Bone marrow (tissue), 2 donors: ENCODE results near the gene MCF2L2.
"Not testable (repeated sequence)": the region's sequence is repeated elsewhere in the genome, so short reads cannot be mapped to it uniquely, and the experiment has no call there.

Source experiments
- DNase-seq, 2 donors: peaks; one replicate each; lab custom pipeline; 2025; lab: John Stamatoyannopoulos, UW

The MCF2L2 gene

GRCh38 chr3:183203670-183204069, 224.7 kb downstream of the MCF2L2 start:
- no peak for DNase-seq

- no peak for DNase-seq
Measured at GRCh38 chr3:183202004-183202722, 226.3 kb downstream of the MCF2L2 start.

- no peak for DNase-seq
Measured at GRCh38 chr3:183198939-183199338, 229.5 kb downstream of the MCF2L2 start.

DNA sequence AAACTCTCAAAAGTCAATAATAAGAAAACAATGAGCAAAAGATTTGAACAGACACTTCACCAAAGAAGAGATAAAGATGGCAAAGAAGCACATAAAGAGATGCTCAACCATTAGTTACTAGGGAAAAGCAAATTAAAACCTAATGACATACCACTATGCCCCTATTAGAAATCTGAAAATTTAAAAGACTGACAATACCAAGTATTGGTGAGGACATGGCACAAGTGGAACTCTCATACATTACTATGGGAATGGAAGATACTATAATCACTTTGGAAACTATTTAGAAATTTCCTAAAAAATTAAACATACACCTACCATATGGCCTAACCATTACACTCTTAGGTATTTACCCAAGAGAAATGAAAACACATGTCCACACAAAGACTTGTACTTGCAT, 230.7 kb downstream of the MCF2L2 start:
- no peak for DNase-seq

DNA sequence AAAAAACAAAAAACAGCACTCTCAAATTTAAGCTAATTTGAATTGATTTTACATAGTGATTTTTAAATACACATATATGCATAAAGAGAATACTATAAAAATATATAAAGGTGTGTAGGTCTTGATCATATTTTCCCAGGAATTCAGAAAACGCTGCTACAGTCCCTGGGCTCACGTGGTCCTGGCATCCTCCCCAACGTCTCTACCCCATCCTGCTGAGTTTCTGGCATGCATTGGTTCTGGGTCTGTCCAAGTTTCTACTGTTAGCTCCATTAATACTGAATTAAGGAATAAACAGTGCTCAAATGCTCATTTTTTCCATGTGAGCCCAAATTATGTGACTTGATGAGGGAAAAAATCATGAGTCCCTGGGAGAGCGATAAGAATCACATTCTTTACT, 233.2 kb downstream of the MCF2L2 start:
- no peak for DNase-seq

DNA sequence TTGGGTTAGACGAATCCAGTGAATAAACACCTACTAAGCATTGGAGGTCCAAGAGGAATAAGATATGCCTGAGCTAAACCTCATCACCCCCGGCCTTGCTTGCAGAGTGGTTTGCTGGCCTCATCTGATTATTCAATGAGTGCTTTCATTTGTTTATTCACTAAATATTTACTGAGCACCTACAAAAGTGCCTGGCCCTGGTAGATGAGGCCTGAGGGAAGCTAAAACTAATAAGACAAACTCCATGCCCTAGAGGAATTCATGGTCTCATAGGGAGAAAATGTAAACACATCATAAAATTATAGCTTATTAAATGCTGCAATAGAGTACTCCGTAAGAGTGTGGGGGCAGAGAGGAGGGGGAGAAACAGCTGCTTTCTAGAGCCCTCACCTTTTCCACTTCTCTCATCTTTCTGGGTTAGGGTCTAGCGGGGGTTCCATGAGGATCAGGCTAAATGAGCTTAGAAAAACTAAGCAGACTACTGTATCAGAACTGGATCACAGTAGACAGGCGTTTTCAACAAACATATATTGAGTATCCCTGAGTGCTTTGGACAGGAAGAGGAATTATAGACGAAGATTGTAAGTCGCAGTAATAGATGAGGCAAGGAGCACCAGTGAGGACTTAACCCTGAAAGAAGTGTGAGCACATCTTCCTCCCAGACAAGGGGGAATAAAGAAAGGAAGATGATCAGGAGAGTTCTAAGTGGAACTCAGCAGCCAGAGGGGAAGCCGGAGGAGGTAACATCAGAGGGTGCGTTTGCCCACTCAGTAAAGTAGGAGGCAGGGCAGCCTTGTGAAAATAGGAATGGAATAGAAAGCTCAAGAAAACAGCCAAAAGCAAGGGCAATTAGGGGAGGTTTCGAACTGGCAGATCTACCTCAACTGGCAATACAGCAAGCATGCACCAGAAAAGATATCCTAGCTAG, 234.4 kb downstream of the MCF2L2 start:
- DNase-seq: no peak

DNA sequence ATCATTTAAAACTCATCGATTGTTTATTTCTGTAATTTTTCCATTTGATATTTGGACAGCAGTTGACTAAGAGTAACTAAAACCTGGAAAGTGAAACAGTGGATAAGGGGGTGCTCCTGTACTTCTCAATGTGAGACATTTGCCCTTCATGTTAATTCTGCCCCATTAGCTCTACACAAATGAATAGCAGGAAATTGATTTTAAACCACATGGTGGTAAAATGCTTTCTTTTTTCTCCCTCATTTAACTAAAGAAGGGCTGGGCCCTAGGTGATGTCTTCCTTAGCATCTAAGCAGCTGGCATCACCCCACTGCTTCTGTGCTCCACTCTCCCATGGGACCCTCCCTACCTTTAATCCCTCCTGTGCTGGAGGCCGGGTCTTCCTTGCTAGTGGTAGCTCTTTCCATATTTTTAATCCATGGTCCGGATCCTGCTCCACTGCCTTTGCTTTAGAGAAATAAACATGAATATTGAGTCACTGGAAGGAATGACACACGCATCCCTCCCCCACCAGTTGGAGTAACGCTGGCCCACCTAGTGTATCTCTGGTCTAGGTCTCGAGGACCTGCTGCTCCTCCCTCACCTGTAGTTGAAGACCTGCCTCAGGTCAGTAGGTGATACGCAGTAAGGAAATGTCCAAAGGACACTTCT, 235.6 kb downstream of the MCF2L2 start:
- DNase-seq: no peak

- DNase-seq: no peak
Measured at GRCh38 chr3:183189641-183190040, 238.8 kb downstream of the MCF2L2 start.

DNA sequence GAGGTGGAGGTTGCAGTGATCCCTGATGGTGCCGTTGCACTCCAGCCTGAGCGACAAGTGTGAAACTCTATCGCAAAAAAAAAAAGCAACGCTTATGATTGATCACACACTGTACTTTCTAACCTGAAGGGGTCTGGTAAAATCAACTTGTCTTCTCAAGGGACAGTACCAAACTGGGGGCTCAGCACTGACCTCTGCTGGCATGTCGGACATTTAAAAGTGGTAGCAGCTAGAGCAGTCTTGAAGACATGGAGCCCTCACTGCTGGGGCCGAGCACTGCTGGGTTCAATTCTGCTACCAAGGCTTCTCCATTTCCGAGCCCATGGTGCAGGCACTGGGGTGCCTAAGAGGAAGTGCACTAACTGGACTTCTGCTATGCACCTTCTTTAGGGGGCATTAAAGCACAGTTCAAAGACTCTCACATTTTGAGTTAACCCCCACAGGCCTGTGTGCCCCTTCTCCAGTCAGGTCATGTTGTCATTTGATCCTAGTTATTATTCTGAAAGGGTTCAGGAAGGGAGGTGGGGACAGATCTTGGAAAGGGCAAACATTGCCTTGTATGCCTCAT, 239.4 kb downstream of the MCF2L2 start:
- DNase-seq: no peak

DNA sequence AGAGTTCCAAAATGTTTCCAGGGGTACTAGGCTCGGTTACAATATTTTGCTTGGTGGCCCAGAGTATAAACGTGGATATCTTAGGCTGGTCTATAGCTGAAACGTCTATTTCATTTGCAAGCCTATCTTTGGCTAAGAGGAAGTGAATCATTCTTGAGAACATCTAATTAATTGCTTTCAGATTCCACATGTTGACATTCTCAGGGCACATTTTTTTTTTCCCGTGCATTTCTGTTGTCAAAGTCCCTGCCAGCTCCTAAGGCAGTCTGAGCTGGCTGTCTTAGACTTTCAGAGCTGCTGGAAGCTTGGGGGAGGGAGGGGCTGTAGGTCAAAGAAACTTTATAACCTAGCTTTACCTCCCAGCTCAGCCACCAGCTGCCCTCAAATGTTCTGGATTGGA, 242.7 kb downstream of the MCF2L2 start:
- peak in 1 of 2 donors; percentile 74 for DNase-seq

- DNase-seq: no peak
Measured at GRCh38 chr3:183182732-183183610, 245.4 kb downstream of the MCF2L2 start.

- DNase-seq: no peak
Measured at GRCh38 chr3:183182073-183182472, 246.3 kb downstream of the MCF2L2 start.

DNA sequence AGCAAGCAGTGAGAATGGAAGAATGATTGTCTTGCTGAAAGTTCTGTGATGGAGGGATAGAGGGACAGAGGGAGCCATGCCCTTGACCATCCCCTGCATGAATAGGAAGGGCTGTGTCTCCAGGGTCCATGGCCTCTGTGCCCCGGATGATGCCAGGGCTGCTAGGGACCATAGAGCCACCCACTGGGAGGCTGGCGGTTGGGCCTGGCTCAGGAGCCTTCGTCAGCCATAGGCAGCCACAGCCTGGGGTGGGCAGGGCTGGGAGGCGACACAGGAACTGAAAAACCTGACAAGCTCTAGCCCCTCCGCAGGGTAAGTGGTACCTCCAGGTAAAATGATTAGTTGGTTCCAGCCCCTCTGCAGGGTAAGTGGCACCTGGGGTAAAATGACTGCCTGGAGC, 246.8 kb downstream of the MCF2L2 start:
- no peak for DNase-seq

DNA sequence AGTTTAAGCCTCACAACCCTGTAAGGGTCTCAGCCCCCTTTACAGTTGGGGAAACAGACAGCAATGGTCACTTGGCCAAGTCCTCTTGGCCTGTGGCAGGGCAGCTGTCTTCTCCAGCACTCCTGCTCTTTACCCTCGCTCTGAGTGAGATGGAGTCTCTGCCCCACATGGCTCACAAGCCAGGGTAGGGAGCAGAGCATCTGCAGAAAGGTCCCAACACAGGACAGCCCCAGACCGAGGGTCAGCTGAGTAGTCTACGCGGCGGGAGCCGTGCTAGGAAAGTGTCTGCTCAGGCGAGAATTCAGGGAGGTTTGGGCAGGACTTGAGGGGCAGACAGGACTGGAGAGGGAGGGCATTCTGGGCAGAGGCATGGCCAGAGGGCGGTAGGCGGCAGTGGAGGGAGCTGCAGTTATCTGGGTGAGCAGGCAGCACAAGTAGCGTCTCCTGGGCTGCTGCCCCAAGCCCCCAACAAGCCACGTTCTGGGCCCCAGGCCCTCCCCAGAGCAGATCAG, 247.6 kb downstream of the MCF2L2 start:
- DNase-seq: no peak

GRCh38 chr3:183180110-183180783, 248.2 kb downstream of the MCF2L2 start:
- DNase-seq: no peak

- DNase-seq: not testable (repeated sequence)
Measured at GRCh38 chr3:183179550-183179908, 248.9 kb downstream of the MCF2L2 start.

DNA sequence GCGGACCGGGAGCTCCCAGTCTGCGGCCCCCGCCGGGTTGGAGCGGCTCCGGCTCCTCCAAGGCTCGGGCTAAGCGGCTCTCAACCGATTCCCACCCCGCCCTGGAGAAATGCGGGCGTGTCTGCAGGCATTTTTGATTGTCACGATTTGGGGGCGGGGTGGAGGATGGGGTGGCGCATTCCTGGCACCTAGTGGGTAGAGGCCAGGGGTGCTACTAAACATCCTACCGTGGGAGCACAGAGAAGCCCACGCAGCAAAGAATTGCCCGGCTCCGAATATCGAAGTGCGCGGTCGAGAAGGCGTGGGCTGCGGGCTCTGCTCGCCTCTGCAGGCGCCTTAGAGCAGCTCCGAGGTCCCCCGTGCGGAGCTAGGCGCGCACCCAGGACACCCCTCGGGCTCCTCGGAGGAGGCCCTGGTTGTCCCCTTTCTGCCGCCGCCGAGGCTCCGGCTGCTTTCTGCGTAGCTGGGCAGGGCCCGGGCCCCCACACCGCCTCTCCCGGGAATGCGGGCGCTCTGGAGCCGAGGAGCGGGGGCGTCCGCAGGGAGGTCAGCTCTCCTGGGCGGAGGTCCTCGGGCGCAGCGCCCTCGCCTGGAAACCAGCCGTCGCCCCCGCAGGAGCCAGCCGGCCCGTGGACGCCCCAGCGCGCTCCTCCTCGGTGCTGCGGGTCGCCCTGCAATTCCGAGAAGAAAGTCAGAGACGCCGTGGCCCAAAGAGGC, 249.4 kb downstream of the MCF2L2 start:
- peak in 1 of 2 donors; percentile 53 for DNase-seq

DNA sequence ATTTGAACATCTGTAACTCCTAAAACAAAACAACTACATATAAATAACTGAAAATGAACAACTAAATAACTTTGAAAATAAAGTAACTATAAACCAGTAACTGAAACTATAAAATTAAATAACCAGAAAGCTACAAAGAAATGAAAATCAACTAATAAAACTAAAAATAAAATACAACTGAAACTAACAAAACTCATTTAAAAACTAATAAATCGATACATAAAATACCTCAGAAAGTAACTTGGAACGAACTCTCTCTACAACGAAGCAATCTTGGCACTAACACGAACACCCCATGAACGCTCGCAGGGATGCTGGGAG, 249.9 kb downstream of the MCF2L2 start:
- no peak for DNase-seq

- DNase-seq: no peak
Measured at GRCh38 chr3:183172051-183172639, 256.3 kb downstream of the MCF2L2 start.

GRCh38 chr3:183167975-183168374, 260.4 kb downstream of the MCF2L2 start:
- DNase-seq: not testable (repeated sequence)
